Measurements from ENCODE around the gene TPD52L2. TPM values are rescaled to one million over a fixed set of nuclear protein-coding genes. Genes with fewer than 3 reads are reported as not detected.

TPD52L2 gene
- total RNA-seq, result 10 to 100 TPM; 47.1 to 53.9 TPM

GRCh38 chr20:63864978-63865640 lies at the start of gene TPD52L2:
Gene TPD52L2, plus strand, starts transcription at chr20:63865270. Its CDS starts 96 bp downstream, at chr20:63865366.

DNA sequence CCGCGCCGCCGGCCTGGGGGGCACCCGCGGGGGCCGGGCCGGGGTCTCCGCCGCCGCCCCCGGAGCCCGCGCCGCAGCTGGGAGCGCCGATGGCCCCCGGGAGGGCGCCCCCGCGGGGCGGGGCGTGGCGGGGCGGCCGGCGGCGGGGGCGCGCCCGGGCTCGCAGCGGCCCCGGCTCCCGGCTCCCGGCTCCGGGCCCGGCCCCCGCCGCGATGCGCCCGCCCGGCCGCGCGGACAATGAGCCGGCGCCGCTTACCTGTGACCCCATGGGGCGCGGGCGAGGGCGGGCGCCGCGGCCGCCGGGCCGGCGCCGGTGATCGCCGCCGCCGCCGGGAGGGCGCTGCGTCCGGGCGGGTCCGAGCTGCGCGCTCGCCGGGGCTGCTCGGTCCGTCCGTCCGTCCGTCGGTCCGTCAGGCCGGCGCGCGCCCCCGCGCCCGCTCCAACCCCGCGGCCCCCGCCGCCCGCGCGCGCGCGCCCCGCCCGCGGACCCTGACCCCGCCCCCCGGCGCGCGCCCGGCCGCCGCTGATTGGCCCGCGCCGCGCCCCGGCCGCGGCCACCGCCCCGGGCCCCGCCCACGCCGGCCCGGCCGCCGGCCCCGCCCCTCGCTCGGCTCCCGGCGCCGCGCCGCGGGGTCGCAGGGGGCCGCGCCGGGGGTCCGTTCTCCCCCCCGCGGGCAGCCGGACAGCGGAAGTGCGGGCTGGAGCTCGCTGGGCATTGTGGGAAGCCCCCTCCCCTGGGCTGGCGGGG lies 34.1 kb upstream of the TPD52L2 start, which contains the start of gene ZBTB46:
Gene ZBTB46, minus strand, starts transcription at position 424 of the 748 bp plus-strand sequence. CDS start 40,507 bp downstream, outside the sequence.

GRCh38 chr20:63861365-63861934 lies 3.6 kb upstream of the TPD52L2 start, which contains the start of gene ABHD16B:
Gene ABHD16B, plus strand, starts transcription at chr20:63861498. Its CDS starts 43 bp downstream, at chr20:63861541.

GRCh38 chr20:63894358-63895201 lies 29.5 kb downstream of the TPD52L2 start, which contains the start of gene DNAJC5:
Gene DNAJC5, plus strand, starts transcription at chr20:63895126. Its CDS starts 33,220 bp downstream, at chr20:63928346.

Small RNA genes lying within 50 kb of the gene (small RNA-seq; reads per million reads assigned to genes)
- gene MIR941-2 (0 reads per million in 2 donors), gene MIR941-4 (0 reads per million in 2 donors), gene MIR941-5 (0 reads per million in 2 donors), gene RNU1-134P (2.0 to 10.6 reads per million in 2 donors)

Other genes starting within 250 kb of the TPD52L2 start
- 1 to 10 TPM; 5.3 to 6.9 TPM for gene GMEB2, start 238.2 kb upstream of the TPD52L2 start, total RNA-seq
- gene STMN3, start 211.8 kb upstream of the TPD52L2 start, total RNA-seq, result 10 to 100 TPM in 1 of 2 donors, 1 to 10 TPM in 1; 8.6 to 19.0 TPM
- 10 to 100 TPM; 10.7 to 15.0 TPM for gene RTEL1, start 207.0 kb upstream of the TPD52L2 start, total RNA-seq
- under 1 TPM; 0.67 to 0.69 TPM for gene TNFRSF6B, start 168.6 kb upstream of the TPD52L2 start, total RNA-seq
- 10 to 100 TPM; 20.0 TPM for gene ARFRP1, start 157.3 kb upstream of the TPD52L2 start, total RNA-seq
- gene ZGPAT, start 157.2 kb upstream of the TPD52L2 start, total RNA-seq, result 10 to 100 TPM; 14.8 to 16.0 TPM
- 1 to 10 TPM; 1.4 to 1.7 TPM for gene LIME1, start 128.6 kb upstream of the TPD52L2 start, total RNA-seq
- gene SLC2A4RG, start 125.5 kb upstream of the TPD52L2 start, total RNA-seq, result 1 to 10 TPM; 5.9 to 7.7 TPM
- under 1 TPM; under 0.01 to 1.00 TPM for gene ZBTB46, start 34.0 kb upstream of the TPD52L2 start, total RNA-seq
- gene ABHD16B, start 3.8 kb upstream of the TPD52L2 start, total RNA-seq, result not detected
- gene DNAJC5, start 29.9 kb downstream of the TPD52L2 start, total RNA-seq, result 10 to 100 TPM; 34.4 to 39.6 TPM
- 10 to 100 TPM; 25.5 to 36.0 TPM for gene UCKL1, start 91.1 kb downstream of the TPD52L2 start, total RNA-seq
- gene ZNF512B, start 104.7 kb downstream of the TPD52L2 start, total RNA-seq, result 1 to 10 TPM; 7.9 to 9.3 TPM
- gene SAMD10, start 114.4 kb downstream of the TPD52L2 start, total RNA-seq, result 1 to 10 TPM in 1 of 2 donors, under 1 TPM in 1; 1.00 to 2.1 TPM
- gene PRPF6, start 115.9 kb downstream of the TPD52L2 start, total RNA-seq, result 10 to 100 TPM; 47.1 to 51.0 TPM
- 1 to 10 TPM in 1 of 2 donors, under 1 TPM in 1; 1.00 to 1.4 TPM for gene C20orf204, start 170.9 kb downstream of the TPD52L2 start, total RNA-seq
- under 1 TPM; 0.33 to 0.34 TPM for gene SOX18, start 184.4 kb downstream of the TPD52L2 start, total RNA-seq
- 10 to 100 TPM in 1 of 2 donors, 1 to 10 TPM in 1; 8.0 to 13.1 TPM for gene TCEA2, start 197.9 kb downstream of the TPD52L2 start, total RNA-seq
- 10 to 100 TPM in 1 of 2 donors, 1 to 10 TPM in 1; 8.3 to 17.3 TPM for gene RGS19, start 214.2 kb downstream of the TPD52L2 start, total RNA-seq
- under 1 TPM; 0.34 to 0.67 TPM for gene OPRL1, start 214.8 kb downstream of the TPD52L2 start, total RNA-seq
- gene LKAAEAR1, start 219.1 kb downstream of the TPD52L2 start, total RNA-seq, result not detected
- not detected for gene NPBWR2, start 242.3 kb downstream of the TPD52L2 start, total RNA-seq

Measured in melanocyte of skin (primary cell).